IMR-90 (cell line): Measurements from ENCODE around the gene PDCD6IP. TPM values are rescaled to one million over a fixed set of nuclear protein-coding genes. Genes with fewer than 3 reads are reported as not detected.

Experiments
- ATAC-seq: fragments of 200-7000 bp; cut with Tn5 transposase; 2 replicates; pipeline ENCODE4 v1.9.1; 2020; ENCODE audit warnings: low read depth, mild to moderate bottlenecking, moderate library complexity
- BruUV-seq: library from RNA; stranded (reverse); fragments of 400-500 nt; replicated peaks from 2 replicates; lab custom pipeline; 2021; lab: Mats Ljungman, UMichigan
- CTCF ChIA-PET: fragments of 300-600 bp; formaldehyde crosslinking; extraction: SDS; loops from one replicate; lab custom pipeline; 2021; ENCODE audit warnings: antibody characterized with exemption; lab: Yijun Ruan, JAX
- POLR2A ChIA-PET: fragments of 300-600 bp; sonication (Branson Sonifier 250); formaldehyde crosslinking; loops from one replicate; lab custom pipeline; 2022; ENCODE audit warnings: antibody characterized with exemption; ENCODE audit not compliant: unreplicated experiment; lab: Charles Lee
- DNase-seq: peaks from one replicate; pipeline ENCODE4 v3.0.0; 2013
- H2AFZ ChIP-seq: replicated peaks from 2 replicates; pipeline ENCODE3; 2013; ENCODE audit warnings: low read length, mild to moderate bottlenecking; ENCODE audit not compliant: poor library complexity
- H2AK5ac ChIP-seq: 2 replicates; pipeline ENCODE4 v1.6.1; 2013; ENCODE audit warnings: low read depth, low read length, inconsistent platforms
- H2AK9ac ChIP-seq: replicated peaks from 2 replicates; pipeline ENCODE3; 2013; ENCODE audit warnings: mild to moderate bottlenecking, low read depth, low read length, moderate library complexity; ENCODE audit not compliant: poor library complexity
- H2BK120ac ChIP-seq: 2 replicates; pipeline ENCODE4 v1.6.1; 2013; ENCODE audit warnings: low read depth, low read length, inconsistent platforms
- H2BK15ac ChIP-seq: 3 replicates; pipeline ENCODE4 v1.6.1; 2013; ENCODE audit warnings: low read depth, low read length, inconsistent platforms
- H2BK20ac ChIP-seq: 2 replicates; pipeline ENCODE4 v1.6.1; 2013; ENCODE audit warnings: low read depth, mild to moderate bottlenecking, inconsistent platforms, low read length, moderate library complexity
- H2BK5ac ChIP-seq: 2 replicates; pipeline ENCODE4 v1.6.1; 2013; ENCODE audit warnings: mild to moderate bottlenecking, low read depth, low read length, inconsistent platforms; ENCODE audit not compliant: poor library complexity, severe bottlenecking
- H3K14ac ChIP-seq: replicated peaks from 2 replicates; pipeline ENCODE4 v1.6.1; 2013; ENCODE audit warnings: low read depth, low read length, inconsistent platforms
- H3K18ac ChIP-seq: 2 replicates; pipeline ENCODE4 v1.6.1; 2013; ENCODE audit warnings: low read depth, low read length, control low read depth
- H3K23ac ChIP-seq: 2 replicates; pipeline ENCODE4 v1.6.1; 2013; ENCODE audit warnings: low read depth, low read length, inconsistent platforms
- H3K27ac ChIP-seq: 2 replicates; pipeline ENCODE4 v1.5.1; 2013; ENCODE audit warnings: mild to moderate bottlenecking, control low read depth, low read length; ENCODE audit not compliant: insufficient read depth
- H3K27me3 ChIP-seq: 2 replicates; pipeline ENCODE4 v1.6.1; 2013; ENCODE audit warnings: low read length; ENCODE audit not compliant: control insufficient read depth, insufficient read depth
- H3K36me3 ChIP-seq: 2 replicates; pipeline ENCODE4 v1.6.1; 2013; ENCODE audit warnings: low read length, mixed read lengths; ENCODE audit not compliant: control insufficient read depth, insufficient read depth
- H3K4ac ChIP-seq: 2 replicates; pipeline ENCODE4 v1.6.1; 2013; ENCODE audit warnings: low read depth, low read length, inconsistent platforms
- H3K4me1 ChIP-seq: 2 replicates; pipeline ENCODE4 v1.6.1; 2013; ENCODE audit warnings: low read length, mixed read lengths; ENCODE audit not compliant: control insufficient read depth, insufficient read depth
- H3K4me2 ChIP-seq: 2 replicates; pipeline ENCODE4 v1.6.1; 2013; ENCODE audit warnings: low read depth, mild to moderate bottlenecking, control low read depth, low read length, moderate library complexity
- H3K4me3 ChIP-seq: 2 replicates; pipeline ENCODE4 v1.5.1; 2013; ENCODE audit warnings: low read depth, mild to moderate bottlenecking, control low read depth, low read length, moderate library complexity; ENCODE audit not compliant: insufficient read depth
- H3K56ac ChIP-seq: 2 replicates; pipeline ENCODE4 v1.6.1; 2013; ENCODE audit warnings: low read length, inconsistent platforms; ENCODE audit not compliant: insufficient read depth; ENCODE audit errors: extremely low read depth
- H3K79me1 ChIP-seq, 2 experiments: 2 replicates each; pipeline ENCODE4 v1.6.1; 2013; ENCODE audit warnings: low read length in 2 of 2, inconsistent platforms in 1 of 2, low read depth in 1 of 2
- H3K9ac ChIP-seq: 2 replicates; pipeline ENCODE4 v1.6.1; 2013; ENCODE audit warnings: low read depth, low read length, control low read depth
- H3K9me1 ChIP-seq: 2 replicates; pipeline ENCODE4 v1.6.1; 2013; ENCODE audit warnings: low read length, inconsistent platforms; ENCODE audit not compliant: insufficient read depth
- H3K9me3 ChIP-seq: 2 replicates; pipeline ENCODE4 v1.6.1; 2013; ENCODE audit warnings: low read length; ENCODE audit not compliant: control insufficient read depth, insufficient read depth
- H4K20me1 ChIP-seq: 2 replicates; pipeline ENCODE4 v1.6.1; 2013; ENCODE audit warnings: low read length, inconsistent platforms; ENCODE audit not compliant: insufficient read depth
- H4K5ac ChIP-seq: 2 replicates; pipeline ENCODE4 v1.6.1; 2013; ENCODE audit warnings: mild to moderate bottlenecking, low read depth, low read length, control low read depth
- H4K8ac ChIP-seq, 2 experiments: 2 replicates each; pipeline ENCODE4 v1.6.1; 2013; ENCODE audit warnings: low read depth in 2 of 2, low read length in 2 of 2, control low read depth in 1 of 2, inconsistent platforms in 1 of 2
- H4K91ac ChIP-seq: 2 replicates; pipeline ENCODE4 v1.6.1; 2013; ENCODE audit warnings: low read depth, low read length, inconsistent platforms; ENCODE audit not compliant: insufficient read depth
- CEBPB ChIP-seq: IDR thresholded peaks from 2 replicates; pipeline ENCODE4 v1.6.1; 2012; ENCODE audit warnings: low read depth, low read length, improper control_type of control experiment
- CTCF ChIP-seq: conservative IDR thresholded peaks from 2 replicates; pipeline ENCODE4 v1.5.1; 2012; ENCODE audit warnings: mild to moderate bottlenecking, low read depth, low read length, improper control_type of control experiment
- MAFK ChIP-seq: IDR thresholded peaks from 2 replicates; pipeline ENCODE4 v1.6.1; 2012; ENCODE audit warnings: low read depth, low read length, improper control_type of control experiment
- NFE2L2 ChIP-seq: fragments of 150-350 bp; IDR thresholded peaks from 2 replicates; pipeline ENCODE4 v1.6.1; 2016; ENCODE audit warnings: low read depth, mild to moderate bottlenecking, low read length
- RFX5 ChIP-seq: IDR thresholded peaks from 2 replicates; pipeline ENCODE4 v1.8.0; 2012; ENCODE audit warnings: low read depth, mild to moderate bottlenecking, low read length, moderate library complexity
- SMC3 ChIP-seq: fragments of 150-350 bp; IDR thresholded peaks from 2 replicates; pipeline ENCODE4 v1.6.1; 2016; ENCODE audit warnings: low read depth, mild to moderate bottlenecking, antibody characterized with exemption, low read length, moderate library complexity
- USF2 ChIP-seq: fragments of 150-350 bp; IDR thresholded peaks from 2 replicates; pipeline ENCODE4 v1.6.1; 2017; ENCODE audit warnings: mild to moderate bottlenecking, antibody characterized with exemption, low read length, low read depth
- WGBS, 2 experiments: methylation state at CpG; one replicate each; pipeline versions ENCODE4 v1.1.5 to v1.1.7; 2013; ENCODE audit warnings: missing lambda C conversion rate in 2 of 2; ENCODE audit not compliant: insufficient read length in 1 of 2; ENCODE audit errors: extremely low coverage in 2 of 2; 5-methylcytosine and 5-hydroxymethylcytosine counted together
- dilution Hi-C: fragments of 300-500 bp; cut with HindIII; formaldehyde crosslinking; loops from one replicate; pipeline ENCODE4 v1.14.3; 2018; ENCODE audit warnings: low sequenced_read_pairs; ENCODE audit not compliant: unreplicated experiment
- in situ Hi-C: fragments of 300-500 bp; cut with MboI; formaldehyde crosslinking; loops from 3 replicates; pipeline ENCODE4 v1.14.3; 2019; ENCODE audit warnings: low sequenced_read_pairs, inconsistent platforms, mixed read lengths
- intact Hi-C: fragments of 100-400 bp; cut with micrococcal nuclease; formaldehyde crosslinking; loops from 2 replicates; pipeline ENCODE4 v1.10.0; 2022
- polyA plus RNA-seq, 3 experiments: library from polyadenylated mRNA; depleted of rRNA; stranded (reverse); fragments of >200 nt; gene quantifications; 2 replicates each; pipeline ENCODE4 v1.2.3, GENCODE V29; 2012; ENCODE audit warnings: low replicate concordance in 1 of 3
- total RNA-seq: library from RNA; depleted of rRNA; stranded (reverse); fragments of >200 nt; gene quantifications from 2 replicates; pipeline ENCODE4 v1.2.3, GENCODE V29; 2012

Gene PDCD6IP
- total and polyA plus RNA-seq, 2 of the 4 experiments (the other 2 are of a cell fraction) = 68.1 to 78.3 TPM

GRCh38 chr3:33792167-33792892 lies 6.1 kb upstream of the PDCD6IP start:
- dilution Hi-C loops (no loop called here), in situ Hi-C loops (loop anchor here (25.0 kb wide), 1 partner anchor 830 kb away; the partner anchor contains the start of gene CCR4), intact Hi-C loops (no loop called here)
- no peaks in the 10 kb centered on the region for H3K36me3 ChIP-seq
- H4K5ac ChIP-seq = no peak overlapping the region
- no peak overlapping the region for H2AFZ ChIP-seq
- no peak overlapping the region for H2BK5ac ChIP-seq
- no peak overlapping the region for H3K4ac ChIP-seq
- no peaks in the 10 kb centered on the region for H3K27me3 ChIP-seq
- DNase-seq = no peak
- H3K4me1 ChIP-seq = no peaks in the 10 kb centered on the region
- H3K14ac ChIP-seq = no peak overlapping the region
- ATAC-seq = no peak
- no peak overlapping the region for H2BK20ac ChIP-seq
- CTCF ChIA-PET = no interaction called here
- no peak overlapping the region for H3K4me2 ChIP-seq
- H2AK5ac ChIP-seq = no peak overlapping the region
- TF ChIP-seq RFX5 = no peak
- TF ChIP-seq CEBPB = no peak
- TF ChIP-seq USF2 = no peak
- no peak for TF ChIP-seq MAFK
- no peak for TF ChIP-seq CTCF
- no peak for TF ChIP-seq SMC3
- TF ChIP-seq NFE2L2 = no peak
- peaks cover 0 to 10% of the 10 kb centered on the region in 2 experiments; a peak in 3 of 4 replicates for H3K79me1 ChIP-seq
- H4K91ac ChIP-seq = no peak overlapping the region
- no peak overlapping the region for H3K18ac ChIP-seq
- no peak overlapping the region for H2AK9ac ChIP-seq
- no peak overlapping the region for H2BK120ac ChIP-seq
- no peak overlapping the region for H3K4me3 ChIP-seq
- no peak overlapping the region for H2BK15ac ChIP-seq
- peaks cover 3% of the 10 kb centered on the region for H3K9me1 ChIP-seq
- no peak overlapping the region for H3K9ac ChIP-seq
- POLR2A ChIA-PET = no interaction called here
- WGBS, 2 experiments = no CpG with 5 or more reads among the region's 5 CpGs
- no peak overlapping the region for H3K56ac ChIP-seq
- no peak overlapping the region for H4K8ac ChIP-seq
- no peak overlapping the region for H3K27ac ChIP-seq
- no peaks in the 10 kb centered on the region for H4K20me1 ChIP-seq
- BruUV-seq = no TSS peak
- no peaks in the 10 kb centered on the region for H3K9me3 ChIP-seq
- no peak overlapping the region for H3K23ac ChIP-seq
